DOHH2 (cell line): Measurements from ENCODE around the gene ZNF214.

Experiments
- H3F3A ChIP-seq: fragments of 200-600 bp; sonication (generic), shearing (Covaris generic); 2 replicates; pipeline ENCODE4 v1.6.0; 2016; ENCODE audit warnings: antibody characterized with exemption, mild to moderate bottlenecking; ENCODE audit not compliant: control insufficient read depth, insufficient read depth
- H3K27ac ChIP-seq: fragments of 200-600 bp; sonication (generic); 2 replicates; pipeline ENCODE4 v1.5.1; 2014; ENCODE audit warnings: low read depth, mild to moderate bottlenecking, low read length, moderate library complexity
- H3K27me3 ChIP-seq: fragments of 200-600 bp; sonication (generic); 2 replicates; pipeline ENCODE4 v1.6.1; 2014; ENCODE audit warnings: mild to moderate bottlenecking, low read length, mixed read lengths; ENCODE audit not compliant: control insufficient read depth
- H3K36me3 ChIP-seq: fragments of 200-600 bp; sonication (generic); 2 replicates; pipeline ENCODE4 v1.6.1; 2014; ENCODE audit warnings: mild to moderate bottlenecking, low read length, moderate library complexity, mixed read lengths; ENCODE audit not compliant: control insufficient read depth
- H3K4me1 ChIP-seq: fragments of 200-600 bp; sonication (generic); 2 replicates; pipeline ENCODE4 v1.6.1; 2014; ENCODE audit warnings: mild to moderate bottlenecking, low read length, mixed read lengths; ENCODE audit not compliant: control insufficient read depth
- H3K4me2 ChIP-seq: fragments of 200-600 bp; sonication (generic); 2 replicates; pipeline ENCODE4 v1.6.0; 2014; ENCODE audit warnings: mild to moderate bottlenecking, low read length, moderate library complexity
- H3K4me3 ChIP-seq: fragments of 200-600 bp; sonication (generic); 2 replicates; pipeline ENCODE4 v1.5.1; 2014; ENCODE audit warnings: mild to moderate bottlenecking, low read length, mixed read lengths
- H3K79me2 ChIP-seq: fragments of 200-600 bp; sonication (generic); 2 replicates; pipeline ENCODE4 v1.6.1; 2014; ENCODE audit warnings: mild to moderate bottlenecking, low read length, mixed read lengths; ENCODE audit not compliant: control insufficient read depth
- H3K9me2 ChIP-seq: fragments of 200-600 bp; sonication (generic); replicated peaks from 2 replicates; pipeline ENCODE4 v1.6.1; 2014; ENCODE audit warnings: mild to moderate bottlenecking, low read length, mixed read lengths; ENCODE audit not compliant: control insufficient read depth
- H3K9me3 ChIP-seq: fragments of 200-600 bp; sonication (generic); 2 replicates; pipeline ENCODE4 v1.6.1; 2014; ENCODE audit warnings: antibody characterized with exemption, low read length, mixed read lengths; ENCODE audit not compliant: control insufficient read depth, insufficient read depth
- H4K20me1 ChIP-seq: fragments of 200-600 bp; sonication (generic); 2 replicates; pipeline ENCODE4 v1.6.0; 2014; ENCODE audit warnings: low read depth, mild to moderate bottlenecking, antibody characterized with exemption, low read length, moderate library complexity; ENCODE audit not compliant: control insufficient read depth, insufficient read depth
- EZH2phosphoT487 ChIP-seq: fragments of 200-600 bp; sonication (generic); IDR thresholded peaks from 2 replicates; pipeline ENCODE4 v1.6.1; 2017; ENCODE audit warnings: borderline replicate concordance, mild to moderate bottlenecking, antibody characterized with exemption, low read length, moderate library complexity, mixed read lengths
- TF ChIP-seq, protein P1 (sequence below): fragments of 200-600 bp; sonication (generic); IDR thresholded peaks from one replicate; pipeline ENCODE4 v1.5.1; 2014; ENCODE audit warnings: antibody characterized with exemption, mild to moderate bottlenecking, low read depth, low read length; ENCODE audit not compliant: poor library complexity, severe bottlenecking

ZNF214 gene

DNA sequence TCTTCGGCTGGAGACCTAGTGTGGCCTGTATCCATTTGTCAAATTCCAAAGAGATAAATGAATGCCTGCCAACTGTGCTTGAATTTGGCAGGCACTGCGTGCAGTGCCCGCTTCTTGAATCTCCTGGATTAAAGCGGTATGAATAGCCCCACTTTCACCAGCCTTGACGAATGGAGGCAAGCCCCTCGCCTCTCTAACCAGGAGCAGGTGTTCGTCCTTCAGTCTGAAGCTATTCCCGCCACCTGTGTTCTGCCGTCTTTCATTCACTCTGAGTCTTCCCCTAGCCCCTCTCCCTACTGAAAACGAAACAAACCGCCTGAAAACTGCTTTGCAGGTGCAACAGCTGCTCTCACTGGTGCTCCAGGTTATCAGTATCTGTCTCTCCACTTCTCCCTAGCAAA lies 11.3 kb upstream of the ZNF214 start:
- Histone ChIP-seq H3K4me3 (no peak overlapping the region), H3K36me3 (no peaks in the 10 kb centered on the region), H3K27me3 (no peaks in the 10 kb centered on the region), H3K9me3 (no peaks in the 10 kb centered on the region), H3K27ac (no peak overlapping the region), H3K9me2 (no peaks in the 10 kb centered on the region), H3K4me1 (no peaks in the 10 kb centered on the region), H4K20me1 (no peaks in the 10 kb centered on the region), H3F3A (no peaks in the 10 kb centered on the region), H3K79me2 (no peaks in the 10 kb centered on the region), H3K4me2 (no peak overlapping the region)
- TF ChIP-seq, protein P1, sequence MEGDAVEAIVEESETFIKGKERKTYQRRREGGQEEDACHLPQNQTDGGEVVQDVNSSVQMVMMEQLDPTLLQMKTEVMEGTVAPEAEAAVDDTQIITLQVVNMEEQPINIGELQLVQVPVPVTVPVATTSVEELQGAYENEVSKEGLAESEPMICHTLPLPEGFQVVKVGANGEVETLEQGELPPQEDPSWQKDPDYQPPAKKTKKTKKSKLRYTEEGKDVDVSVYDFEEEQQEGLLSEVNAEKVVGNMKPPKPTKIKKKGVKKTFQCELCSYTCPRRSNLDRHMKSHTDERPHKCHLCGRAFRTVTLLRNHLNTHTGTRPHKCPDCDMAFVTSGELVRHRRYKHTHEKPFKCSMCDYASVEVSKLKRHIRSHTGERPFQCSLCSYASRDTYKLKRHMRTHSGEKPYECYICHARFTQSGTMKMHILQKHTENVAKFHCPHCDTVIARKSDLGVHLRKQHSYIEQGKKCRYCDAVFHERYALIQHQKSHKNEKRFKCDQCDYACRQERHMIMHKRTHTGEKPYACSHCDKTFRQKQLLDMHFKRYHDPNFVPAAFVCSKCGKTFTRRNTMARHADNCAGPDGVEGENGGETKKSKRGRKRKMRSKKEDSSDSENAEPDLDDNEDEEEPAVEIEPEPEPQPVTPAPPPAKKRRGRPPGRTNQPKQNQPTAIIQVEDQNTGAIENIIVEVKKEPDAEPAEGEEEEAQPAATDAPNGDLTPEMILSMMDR: no peak
- TF ChIP-seq EZH2phosphoT487: no peak

DNA sequence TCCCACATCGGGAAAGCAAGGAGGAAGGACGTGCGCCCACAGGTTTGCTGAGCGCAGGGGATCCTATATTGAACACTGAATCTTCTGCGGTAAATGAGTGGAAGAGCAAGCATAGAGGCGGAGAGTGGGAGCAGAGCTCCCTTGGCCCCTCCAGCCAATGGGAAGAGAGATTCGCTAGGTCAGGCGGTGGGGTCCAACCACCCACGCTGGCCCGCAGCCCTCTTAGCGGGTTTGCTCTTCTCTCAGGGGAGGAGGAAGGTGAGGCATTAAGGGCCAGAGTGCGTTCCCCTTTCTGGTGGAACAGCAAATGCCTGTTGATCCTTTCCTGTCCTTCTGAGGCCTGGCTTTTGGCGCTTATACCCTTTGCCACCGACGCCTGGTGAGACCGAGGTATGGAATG lies 10.7 kb upstream of the ZNF214 start:
- Histone ChIP-seq H3K9me3 (no peaks in the 10 kb centered on the region), H3K27me3 (no peaks in the 10 kb centered on the region), H3K4me1 (no peaks in the 10 kb centered on the region), H3K4me3 (no peak overlapping the region), H3K27ac (no peak overlapping the region), H3K36me3 (no peaks in the 10 kb centered on the region), H3F3A (no peaks in the 10 kb centered on the region), H3K9me2 (no peaks in the 10 kb centered on the region), H3K79me2 (no peaks in the 10 kb centered on the region), H3K4me2 (no peak overlapping the region), H4K20me1 (no peaks in the 10 kb centered on the region)
- TF ChIP-seq, protein P1: no peak

DNA sequence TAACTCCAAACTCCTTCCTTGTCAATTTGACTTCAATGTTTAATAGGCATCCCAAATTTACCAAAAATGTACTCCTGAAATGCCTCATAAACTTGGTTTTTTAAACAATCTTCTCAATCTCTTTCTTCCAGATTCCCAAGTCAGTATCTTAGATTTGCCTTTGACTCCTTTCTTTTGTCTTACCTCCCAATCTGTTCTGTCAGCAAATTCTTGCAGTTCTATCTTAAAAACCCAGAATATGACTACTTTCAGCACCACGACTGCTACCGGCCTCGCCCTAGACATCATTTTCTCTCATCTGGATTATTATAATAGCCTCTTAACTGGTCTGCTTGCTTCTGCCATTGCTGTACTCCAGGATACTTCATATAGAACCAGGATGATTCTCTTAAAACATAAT lies 8.0 kb upstream of the ZNF214 start:
- Histone ChIP-seq H3K4me3 (no peak overlapping the region), H3K79me2 (no peaks in the 10 kb centered on the region), H3F3A (no peaks in the 10 kb centered on the region), H3K27ac (no peak overlapping the region), H3K36me3 (no peaks in the 10 kb centered on the region), H3K9me2 (no peaks in the 10 kb centered on the region), H3K4me2 (no peak overlapping the region), H3K9me3 (no peaks in the 10 kb centered on the region; the same call in 1 of the 2 replicates), H4K20me1 (no peaks in the 10 kb centered on the region), H3K4me1 (no peaks in the 10 kb centered on the region), H3K27me3 (no peaks in the 10 kb centered on the region)
- TF ChIP-seq, protein P1: no peak
- TF ChIP-seq EZH2phosphoT487: no peak

GRCh38 chr11:7021318-7021717 lies 1.2 kb upstream of the ZNF214 start:
- Histone ChIP-seq H3K27me3 (no peaks in the 10 kb centered on the region), H3K4me3 (no peak overlapping the region), H3K9me3 (no peaks in the 10 kb centered on the region; the same call in 1 of the 2 replicates), H3K79me2 (no peaks in the 10 kb centered on the region), H4K20me1 (no peaks in the 10 kb centered on the region), H3K27ac (no peak overlapping the region), H3K4me1 (no peaks in the 10 kb centered on the region), H3K36me3 (no peaks in the 10 kb centered on the region), H3F3A (no peaks in the 10 kb centered on the region), H3K9me2 (no peaks in the 10 kb centered on the region), H3K4me2 (no peak overlapping the region)
- TF ChIP-seq, protein P1: no peak
- TF ChIP-seq EZH2phosphoT487: no peak
